HFFc6 (cell line): ENCODE data around the gene DOCK4. TPM values are rescaled to one million over a fixed set of nuclear protein-coding genes. Genes with fewer than 3 reads are reported as not detected.

Experiments
- DNase-seq: peaks from one replicate; pipeline ENCODE4 v3.0.0-alpha.2; 2018
- H3K27ac Mint-ChIP-seq: 2 replicates; pipeline ENCODE4 v1.8.0; 2020; ENCODE audit warnings: mild to moderate bottlenecking, mixed read lengths
- H3K27me3 Mint-ChIP-seq: 2 replicates; pipeline ENCODE4 v1.8.0; 2021; ENCODE audit warnings: mild to moderate bottlenecking, moderate library complexity, mixed read lengths; ENCODE audit not compliant: insufficient read depth
- H3K36me3 Mint-ChIP-seq: 2 replicates; pipeline ENCODE4 v1.8.0; 2021; ENCODE audit warnings: low read depth, mixed read lengths
- H3K4me1 Mint-ChIP-seq: 2 replicates; pipeline ENCODE4 v1.8.0; 2020; ENCODE audit warnings: low read depth, mixed read lengths
- H3K4me3 Mint-ChIP-seq: 2 replicates; pipeline ENCODE4 v1.8.0; 2020; ENCODE audit warnings: mild to moderate bottlenecking, moderate library complexity, mixed read lengths
- H3K9me3 Mint-ChIP-seq: 2 replicates; pipeline ENCODE4 v1.8.0; 2020; ENCODE audit warnings: mild to moderate bottlenecking, mixed read lengths
- CTCF ChIP-seq: fragments of 200-600 bp; sonication (generic); IDR thresholded peaks from 2 replicates; pipeline ENCODE4 v1.5.0; 2021; ENCODE audit warnings: antibody characterized with exemption, mild to moderate bottlenecking
- total RNA-seq, 6 experiments: library from RNA; stranded (reverse); fragmentation: NEBNext Ultra II Directional; extraction: Animal tissue kit (Norgen Biotek cat#: 25700); gene quantifications; 2 replicates in 1 of 6; 3 replicates in 5 of 6; pipeline ENCODE4 v1.2.3, GENCODE V29; 2021

Gene DOCK4
- total RNA-seq, 6 experiments from 2014 or later: 2.2 to 3.9 (median 3.3) TPM

DNA sequence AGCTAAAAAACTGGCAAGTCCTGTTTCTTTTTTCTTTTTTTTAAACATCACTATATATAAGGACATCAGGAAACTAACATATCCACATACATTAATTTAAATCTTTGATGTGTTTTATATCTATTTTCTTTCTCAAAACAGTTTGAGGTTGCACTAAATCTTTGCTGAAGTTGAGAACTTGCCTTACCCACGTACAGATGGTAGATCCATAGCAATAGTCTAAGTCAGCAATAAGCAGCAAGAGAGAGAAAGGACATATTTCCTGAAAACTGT is 417.2 kb downstream of the DOCK4 start:
- H3K9me3 Mint-ChIP-seq: peaks cover under 1% of the 10 kb centered on the region; the same call in 1 of the 2 replicates
- H3K27ac Mint-ChIP-seq: no peak overlapping the region
- TF ChIP-seq CTCF: no peak
- peaks cover 3% of the 10 kb centered on the region for H3K36me3 Mint-ChIP-seq
- DNase-seq: no peak
- no peak overlapping the region for H3K4me3 Mint-ChIP-seq
- H3K4me1 Mint-ChIP-seq: peaks cover 32% of the 10 kb centered on the region
- H3K27me3 Mint-ChIP-seq: no peaks in the 10 kb centered on the region; the same call in 1 of the 2 replicates

DNA sequence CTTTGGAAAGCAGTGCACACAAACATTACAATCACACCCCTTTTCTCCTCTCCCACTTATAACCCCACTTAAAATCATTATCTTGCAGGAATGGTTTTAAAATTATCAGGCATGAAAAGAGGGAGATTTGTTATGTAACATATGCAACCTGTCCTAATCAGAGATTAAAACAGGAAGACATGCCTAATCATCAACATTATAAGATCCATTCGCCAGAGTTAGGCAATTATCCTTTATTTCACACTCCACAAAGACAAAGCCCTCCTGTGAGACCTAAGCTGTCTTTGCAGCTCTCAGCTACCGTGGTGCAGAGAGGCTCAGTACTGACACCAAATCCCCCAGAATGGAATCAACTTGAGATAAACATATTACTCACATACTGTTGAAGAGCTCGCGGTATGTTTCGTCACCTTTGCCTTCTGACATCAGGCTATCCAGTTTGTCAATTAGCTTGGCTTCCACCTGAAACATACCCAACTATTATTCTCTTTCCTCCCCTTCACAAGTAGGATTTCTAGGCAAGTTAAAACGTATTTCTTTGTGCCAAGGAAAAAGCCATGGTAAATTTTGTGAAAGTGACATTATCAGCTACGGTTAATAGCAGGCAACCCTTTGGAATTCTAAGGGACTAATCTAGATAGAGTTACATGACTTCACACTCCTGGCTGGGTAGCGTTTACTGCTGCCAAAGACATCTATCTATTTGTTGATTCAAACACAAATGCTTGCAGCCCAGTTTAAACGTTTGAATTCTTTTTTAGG is 417.7 kb downstream of the DOCK4 start:
- H3K27ac Mint-ChIP-seq: no peak overlapping the region
- no peak for DNase-seq

DNA sequence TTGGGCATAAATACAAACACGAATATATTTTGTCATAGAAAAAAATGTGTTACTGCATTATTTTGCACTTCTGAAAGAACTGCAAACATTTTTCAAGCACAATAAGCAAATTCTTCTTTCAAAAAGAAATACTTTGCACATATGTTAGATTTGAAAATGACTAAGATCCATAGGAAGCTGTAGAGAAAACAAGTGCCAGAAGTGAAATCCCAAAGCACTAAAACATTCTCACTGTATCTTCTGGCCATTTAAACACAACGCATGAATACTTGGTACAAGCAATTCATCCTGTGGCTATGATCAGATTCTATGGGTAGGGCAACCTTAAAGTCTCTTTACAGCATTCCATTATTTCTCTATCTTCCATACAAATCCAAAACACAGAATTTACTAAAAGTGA is 418.5 kb downstream of the DOCK4 start:
- H3K36me3 Mint-ChIP-seq: no peaks in the 10 kb centered on the region
- no peaks in the 10 kb centered on the region for H3K9me3 Mint-ChIP-seq
- TF ChIP-seq CTCF: no peak
- no peak overlapping the region for H3K27ac Mint-ChIP-seq
- DNase-seq: no peak
- H3K27me3 Mint-ChIP-seq: no peaks in the 10 kb centered on the region; the same call in 1 of the 2 replicates
- no peak overlapping the region for H3K4me3 Mint-ChIP-seq
- H3K4me1 Mint-ChIP-seq: peaks cover 32% of the 10 kb centered on the region

More for the DNA sequence above, 417.7 kb downstream of the DOCK4 start:
- no peaks in the 10 kb centered on the region for H3K36me3 Mint-ChIP-seq
- H3K27me3 Mint-ChIP-seq: no peaks in the 10 kb centered on the region; the same call in 1 of the 2 replicates
- no peak overlapping the region for H3K4me3 Mint-ChIP-seq
- peaks cover 32% of the 10 kb centered on the region for H3K4me1 Mint-ChIP-seq
- H3K9me3 Mint-ChIP-seq: no peaks in the 10 kb centered on the region
- TF ChIP-seq CTCF: no peak

DNA sequence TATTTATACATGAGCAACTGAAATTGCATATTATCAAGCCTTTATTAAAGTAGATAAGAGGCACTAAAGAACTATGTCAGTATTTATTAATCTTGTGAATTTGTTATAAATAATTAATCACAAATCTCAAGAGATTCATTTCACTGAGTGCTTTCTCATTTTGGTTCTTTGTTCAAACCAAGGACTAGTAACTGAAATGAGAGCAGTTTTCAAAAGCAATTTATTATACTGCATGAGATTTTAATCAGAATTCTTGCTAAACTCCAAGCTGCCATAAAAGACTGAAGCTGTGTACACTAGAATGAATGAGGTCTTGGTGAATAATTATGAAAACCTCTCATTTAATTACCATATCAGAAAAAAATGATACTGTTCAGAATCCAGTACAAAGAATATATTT is 419.1 kb downstream of the DOCK4 start:
- Mint-ChIP-seq H3K4me3 (no peak overlapping the region), H3K36me3 (no peaks in the 10 kb centered on the region), H3K9me3 (no peaks in the 10 kb centered on the region), H3K27ac (no peak overlapping the region), H3K4me1 (peaks cover 32% of the 10 kb centered on the region), H3K27me3 (no peaks in the 10 kb centered on the region; the same call in 1 of the 2 replicates)
- TF ChIP-seq CTCF: no peak
- DNase-seq: no peak

GRCh38 chr7:111785076-111785475 is 421.1 kb downstream of the DOCK4 start:
- Mint-ChIP-seq H3K27me3 (no peaks in the 10 kb centered on the region; the same call in 1 of the 2 replicates), H3K27ac (no peak overlapping the region), H3K9me3 (no peaks in the 10 kb centered on the region), H3K4me1 (peaks cover 29% of the 10 kb centered on the region), H3K4me3 (no peak overlapping the region), H3K36me3 (no peaks in the 10 kb centered on the region)
- DNase-seq: no peak
- no peak for TF ChIP-seq CTCF
